ENCODE measurements around the gene SLC29A4.
"Not testable (repeated sequence)": the region's sequence is repeated elsewhere in the genome, so short reads cannot be mapped to it uniquely, and the experiment has no call there.

Gene SLC29A4

GRCh38 chr7:5323800-5324781 lies 41.3 kb downstream of the SLC29A4 start:
- not testable (repeated sequence) for DNase-seq (ENCODE audit: low spot score)

- no peak for DNase-seq (ENCODE audit: low spot score)
These were observed 42.2 kb downstream of the SLC29A4 start for GRCh38 chr7:5324961-5325360.

- no peak for DNase-seq (ENCODE audit: low spot score)
These were observed 47.5 kb downstream of the SLC29A4 start for GRCh38 chr7:5330288-5330687.

- DNase-seq (ENCODE audit: low spot score): no peak
These were observed 49.8 kb downstream of the SLC29A4 start for GRCh38 chr7:5332579-5332978.

- no peak for DNase-seq (ENCODE audit: low spot score)
These were observed 50.6 kb downstream of the SLC29A4 start for GRCh38 chr7:5333121-5334045.

GRCh38 chr7:5334671-5335070 lies 51.9 kb downstream of the SLC29A4 start:
- no peak for DNase-seq (ENCODE audit: low spot score)

GRCh38 chr7:5337047-5337446 lies 54.3 kb downstream of the SLC29A4 start:
- DNase-seq (ENCODE audit: low spot score): no peak

GRCh38 chr7:5339955-5340354 lies 57.2 kb downstream of the SLC29A4 start:
- no peak for DNase-seq (ENCODE audit: low spot score)

- DNase-seq (ENCODE audit: low spot score): no peak
These were observed 59.9 kb downstream of the SLC29A4 start for GRCh38 chr7:5342631-5343030.

GRCh38 chr7:5343884-5344283 lies 61.1 kb downstream of the SLC29A4 start:
- no peak for DNase-seq (ENCODE audit: low spot score)

- DNase-seq (ENCODE audit: low spot score): no peak
These were observed 61.6 kb downstream of the SLC29A4 start for GRCh38 chr7:5344342-5344741.

- no peak for DNase-seq (ENCODE audit: low spot score)
These were observed 62.4 kb downstream of the SLC29A4 start for GRCh38 chr7:5345171-5345570.

GRCh38 chr7:5345671-5346070 lies 62.9 kb downstream of the SLC29A4 start:
- DNase-seq (ENCODE audit: low spot score): no peak

- no peak for DNase-seq (ENCODE audit: low spot score)
These were observed 65.6 kb downstream of the SLC29A4 start for GRCh38 chr7:5348134-5349004.

- no peak for DNase-seq (ENCODE audit: low spot score)
These were observed 66.2 kb downstream of the SLC29A4 start for GRCh38 chr7:5349005-5349380.

- DNase-seq (ENCODE audit: low spot score): no peak
These were observed 66.9 kb downstream of the SLC29A4 start for GRCh38 chr7:5349437-5350173.

- DNase-seq (ENCODE audit: low spot score): no peak
These were observed 67.4 kb downstream of the SLC29A4 start for GRCh38 chr7:5350174-5350463.

GRCh38 chr7:5350600-5351385 lies 68.0 kb downstream of the SLC29A4 start:
- no peak for DNase-seq (ENCODE audit: low spot score)

GRCh38 chr7:5351507-5352265 lies 68.9 kb downstream of the SLC29A4 start:
- DNase-seq (ENCODE audit: low spot score): no peak
